ENCODE data around the gene PANK4.

DNA sequence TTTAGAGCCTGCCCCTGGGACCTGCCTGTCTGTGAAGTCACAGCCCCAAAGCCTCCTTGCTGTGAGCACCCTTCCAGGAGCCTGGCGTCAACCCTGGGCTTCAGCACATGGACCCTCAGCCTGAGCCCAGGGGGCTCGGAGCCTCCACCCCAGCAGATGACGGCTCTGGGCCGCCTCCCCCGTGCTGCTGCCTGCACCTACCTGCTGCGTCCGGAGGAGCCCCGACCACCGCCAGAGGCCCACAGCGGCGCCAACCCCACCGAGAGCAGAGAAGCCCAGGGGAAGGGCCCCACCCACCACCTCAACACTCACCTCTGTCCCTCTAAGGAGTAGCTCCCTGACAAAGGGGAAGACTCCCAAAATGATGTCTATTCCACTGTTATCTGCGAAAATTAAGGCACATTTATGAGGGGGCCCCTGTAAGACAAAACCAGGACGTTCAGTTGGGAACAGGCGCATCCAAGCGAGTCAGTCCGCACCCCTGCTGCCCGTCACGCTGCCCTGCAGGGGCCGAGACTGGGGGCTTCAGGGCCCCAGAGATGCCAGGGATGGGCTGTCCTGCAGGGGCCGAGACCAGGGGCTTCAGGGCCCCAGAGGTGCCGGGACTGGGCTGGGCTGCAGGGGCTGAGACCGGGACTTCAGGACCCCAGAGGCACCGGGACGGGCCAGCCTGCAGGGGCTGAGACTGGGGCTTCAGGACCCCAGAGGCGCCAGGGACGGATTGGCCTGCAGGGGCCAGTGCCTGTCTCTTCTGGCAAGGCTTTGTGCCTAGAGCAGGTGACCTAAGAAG lies 15.8 kb downstream of the PANK4 start:
- TF ChIP-seq BHLHE40 (IDR thresholded peaks at IDR 0.05; ENCODE audit: borderline replicate concordance in 1 of 2, low read depth in 2 of 2, low read length in 1 of 2) (no peak), POLR2A (IDR thresholded peaks at IDR 0.05; ENCODE audit: low read depth, low read length) (no peak), CTCF (IDR thresholded peaks at IDR 0.05 in 2 of 3, conservative IDR thresholded peaks at IDR 0.05 in 1 of 3; ENCODE audit: control insufficient read depth in 2 of 3, extremely low read depth in 1 of 3, insufficient read depth in 1 of 3, low read depth in 3 of 3, low read length in 3 of 3) (no peak), ATF2 (IDR thresholded peaks at IDR 0.05; ENCODE audit: low read length) (no peak), TCF12 (IDR thresholded peaks at IDR 0.05; ENCODE audit: low read depth, low read length) (no peak), MXI1 (IDR thresholded peaks at IDR 0.05; ENCODE audit: low read depth, low read length) (no peak), NR2C2 (IDR thresholded peaks at IDR 0.05; ENCODE audit: borderline replicate concordance, control insufficient read depth, insufficient read length, low read depth) (no peak), JUND (IDR thresholded peaks at IDR 0.05; ENCODE audit: low read depth, low read length) (no peak), KDM1A (IDR thresholded peaks at IDR 0.05; ENCODE audit: borderline replicate concordance) (no peak), RBBP5 (conservative IDR thresholded peaks at IDR 0.05) (no peak), POLR2AphosphoS5 (IDR thresholded peaks at IDR 0.05; ENCODE audit: low read length) (no peak), ELK1 (IDR thresholded peaks at IDR 0.05; ENCODE audit: low read depth, low read length) (no peak), ZNF24 (IDR thresholded peaks at IDR 0.05) (no peak), FOXM1 (IDR thresholded peaks at IDR 0.05; ENCODE audit: low read depth, low read length) (no peak)

All from GM12878 (cell line).